Epithelial cell of proximal tubule (primary cell): ENCODE measurements around the gene PTH2. TPM values are rescaled to one million over a fixed set of nuclear protein-coding genes. Genes with fewer than 3 reads are reported as not detected.

Experiments
- DNase-seq: peaks from one replicate; pipeline ENCODE4 v3.0.0-alpha.2; 2011; ENCODE audit warnings: low read depth
- H3K4me3 ChIP-seq: 2 replicates; pipeline ENCODE4 v1.5.1; 2011; ENCODE audit warnings: low read depth, mild to moderate bottlenecking, low read length
- CTCF ChIP-seq: conservative IDR thresholded peaks from 2 replicates; pipeline ENCODE4 v1.5.1; 2012; ENCODE audit warnings: low read depth, mild to moderate bottlenecking, low read length
- total RNA-seq: library from RNA; depleted of rRNA; stranded (reverse); fragments of >200 nt; gene quantifications from 2 replicates; pipeline ENCODE4 v1.2.3, GENCODE V29; 2015

PTH2 gene
- total RNA-seq, 1 donor from 2014 or later: not detected

GRCh38 chr19:49390131-49390928, 32.9 kb downstream of the PTH2 start:
- no peak overlapping the region for H3K4me3 ChIP-seq
- no peak for TF ChIP-seq CTCF
- no peak for DNase-seq

GRCh38 chr19:49389406-49389805, 33.8 kb downstream of the PTH2 start:
- no peak for DNase-seq
- no peak for TF ChIP-seq CTCF
- H3K4me3 ChIP-seq: no peak overlapping the region

GRCh38 chr19:49387936-49388372, 35.3 kb downstream of the PTH2 start, which contains the start of gene KASH5:
KASH5 (plus strand) TSS chr19:49388249; CDS start chr19:49390884, 2,635 bp downstream.
- no peak within 1 kb of the TSS for H3K4me3 ChIP-seq
- TF ChIP-seq CTCF: no peak
- DNase-seq: no peak

GRCh38 chr19:49383599-49383998, 39.6 kb downstream of the PTH2 start:
- no peak for DNase-seq
- no peak for TF ChIP-seq CTCF
- H3K4me3 ChIP-seq: no peak overlapping the region

GRCh38 chr19:49382639-49383038, 40.6 kb downstream of the PTH2 start:
- DNase-seq: no peak
- no peak for TF ChIP-seq CTCF
- H3K4me3 ChIP-seq: no peak overlapping the region

GRCh38 chr19:49380391-49380790, 42.9 kb downstream of the PTH2 start:
- H3K4me3 ChIP-seq: no peak overlapping the region
- DNase-seq: no peak
- no peak for TF ChIP-seq CTCF

- H3K4me3 ChIP-seq: no peak overlapping the region
- no peak for DNase-seq
- TF ChIP-seq CTCF: no peak
Measured at GRCh38 chr19:49378512-49378911, 44.7 kb downstream of the PTH2 start.
